HG02588 (cell line): Measurements from ENCODE around the gene RASD2.

Experiments
- ATAC-seq: cut with Tn5 transposase; IDR thresholded peaks from one replicate; pipeline ENCODE4 v1.9.1; 2021; ENCODE audit warnings: mild to moderate bottlenecking, moderate library complexity; ENCODE audit not compliant: unreplicated experiment

Gene RASD2

GRCh38 chr22:35541254-35541748 is 670 bp downstream of the RASD2 start:
- no peak for ATAC-seq

- ATAC-seq, result no peak
These were observed 1.7 kb downstream of the RASD2 start for GRCh38 chr22:35542157-35542938.

GRCh38 chr22:35542939-35543516 is 2.4 kb downstream of the RASD2 start:
- no peak for ATAC-seq

GRCh38 chr22:35543702-35544101 is 3.1 kb downstream of the RASD2 start:
- ATAC-seq, result no peak

GRCh38 chr22:35544189-35544588 is 3.6 kb downstream of the RASD2 start:
- ATAC-seq, result no peak

- ATAC-seq, result no peak
These were observed 4.2 kb downstream of the RASD2 start for GRCh38 chr22:35544827-35545226.

GRCh38 chr22:35546886-35547285 is 6.3 kb downstream of the RASD2 start:
- no peak for ATAC-seq

GRCh38 chr22:35547987-35548721 is 7.5 kb downstream of the RASD2 start:
- no peak for ATAC-seq

GRCh38 chr22:35548722-35549112 is 8.1 kb downstream of the RASD2 start:
- ATAC-seq, result no peak

- ATAC-seq, result no peak
These were observed 8.7 kb downstream of the RASD2 start for GRCh38 chr22:35549328-35549727.

- no peak for ATAC-seq
These were observed 11.0 kb downstream of the RASD2 start for GRCh38 chr22:35551549-35552177.

GRCh38 chr22:35552196-35552842 is 11.7 kb downstream of the RASD2 start:
- no peak for ATAC-seq

- ATAC-seq, result no peak
These were observed 12.2 kb downstream of the RASD2 start for GRCh38 chr22:35552846-35553245.

- no peak for ATAC-seq
These were observed 12.7 kb downstream of the RASD2 start for GRCh38 chr22:35553341-35553740.

- ATAC-seq, result no peak
These were observed 13.7 kb downstream of the RASD2 start for GRCh38 chr22:35554297-35554845.

- no peak for ATAC-seq
These were observed 14.9 kb downstream of the RASD2 start for GRCh38 chr22:35555483-35555890.

- ATAC-seq, result no peak
These were observed 15.4 kb downstream of the RASD2 start for GRCh38 chr22:35555946-35556547.

- no peak for ATAC-seq
These were observed 16.0 kb downstream of the RASD2 start for GRCh38 chr22:35556666-35557065.

- no peak for ATAC-seq
These were observed 17.4 kb downstream of the RASD2 start for GRCh38 chr22:35558031-35558430.

GRCh38 chr22:35558719-35559118 is 18.1 kb downstream of the RASD2 start:
- ATAC-seq, result no peak
